LNCAP (cell line): ENCODE results near the gene C13orf46.

ENCODE experiments used
- CTCF ChIP-seq: fragments of 450-650 bp; IDR thresholded peaks from 2 replicates; pipeline ENCODE4 v1.5.1; 2017; ENCODE audit warnings: mild to moderate bottlenecking

The C13orf46 gene

DNA sequence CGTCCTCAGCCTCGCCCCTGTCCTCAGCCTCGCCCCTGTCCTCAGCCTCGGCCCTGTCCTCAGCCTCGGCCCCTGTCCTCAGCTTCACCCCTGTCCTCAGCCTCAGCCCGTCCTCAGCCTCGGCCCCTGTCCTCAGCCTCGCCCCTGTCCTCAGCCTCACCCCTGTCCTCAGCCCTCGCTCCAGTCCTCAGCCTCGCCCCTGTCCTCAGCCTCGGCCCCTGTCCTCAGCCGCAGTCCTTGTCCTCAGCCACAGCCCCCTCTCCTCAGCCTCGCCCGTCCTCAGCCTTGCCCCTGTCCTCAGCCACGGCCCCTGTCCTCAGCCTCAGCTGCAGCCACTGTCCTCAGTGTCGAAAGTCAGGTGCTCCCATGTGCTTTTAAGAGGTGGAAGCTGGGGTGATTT lies 10.5 kb downstream of the C13orf46 start:
- TF ChIP-seq CTCF = no peak

GRCh38 chr13:113962975-113963374 lies 10.9 kb downstream of the C13orf46 start:
- no peak for TF ChIP-seq CTCF

DNA sequence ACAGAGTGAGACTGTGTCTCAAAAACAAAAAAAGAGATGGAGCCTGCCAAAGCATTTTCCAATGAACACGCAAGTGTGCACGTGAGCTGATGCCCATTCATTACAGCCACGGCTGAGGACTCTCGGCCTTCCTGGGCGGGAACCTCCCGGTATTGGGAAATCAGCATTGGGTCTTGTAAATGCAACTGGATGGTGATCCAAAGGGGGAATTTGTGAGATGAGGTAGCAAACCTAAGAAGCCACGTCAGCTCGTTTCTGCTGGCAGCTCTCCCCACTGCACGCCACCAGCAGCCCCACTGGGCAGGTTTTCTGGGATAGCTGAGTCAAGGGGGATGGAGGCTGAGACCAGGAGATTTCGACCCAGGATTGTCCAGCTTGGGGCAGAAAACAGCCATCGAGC lies 11.5 kb downstream of the C13orf46 start:
- TF ChIP-seq CTCF = no peak

- no peak for TF ChIP-seq CTCF
Observed at GRCh38 chr13:113960276-113960948, 13.5 kb downstream of the C13orf46 start.

- no peak for TF ChIP-seq CTCF
Observed at GRCh38 chr13:113959198-113959597, 14.7 kb downstream of the C13orf46 start.

GRCh38 chr13:113958373-113958772 lies 15.5 kb downstream of the C13orf46 start:
- TF ChIP-seq CTCF = no peak

GRCh38 chr13:113956571-113956970 lies 17.3 kb downstream of the C13orf46 start:
- TF ChIP-seq CTCF = no peak

- TF ChIP-seq CTCF = no peak
Observed at GRCh38 chr13:113955691-113956090, 18.2 kb downstream of the C13orf46 start.
